K562 (cell line): ENCODE data around the gene PALMD. TPM values are rescaled to one million over a fixed set of nuclear protein-coding genes. Genes with fewer than 3 reads are reported as not detected.

Experiments
- PHB ChIP-seq: fragments of 250-450 bp; sonication (Bioruptor Pico); IDR thresholded peaks from 2 replicates; pipeline ENCODE4 v1.5.0; 2021
- SETDB1 ChIP-seq: IDR thresholded peaks from one replicate; pipeline ENCODE4 v1.6.1; 2012; ENCODE audit warnings: low read length, control low read depth, inconsistent platforms
- SRSF9 ChIP-seq: fragments of 200-400 bp; formaldehyde crosslinking; IDR thresholded peaks from 2 replicates; pipeline ENCODE4 v1.6.1; 2017; ENCODE audit warnings: low read depth, low read length, borderline replicate concordance
- VEZF1 ChIP-seq: fragments of 200-800 bp; sonication (Bioruptor generic); IDR thresholded peaks from 2 replicates; pipeline ENCODE4 v1.6.1; 2017; ENCODE audit warnings: missing genetic modification characterization, missing compliant biosample characterization
- XRCC5 ChIP-seq: fragments of 200-400 bp; formaldehyde crosslinking; IDR thresholded peaks from 2 replicates; pipeline ENCODE4 v1.6.1; 2017; ENCODE audit warnings: low read depth, mild to moderate bottlenecking, low read length
- ZBTB5 ChIP-seq: fragments of 450-650 bp; IDR thresholded peaks from 2 replicates; pipeline ENCODE4 v1.6.1; 2017; ENCODE audit warnings: antibody characterized with exemption
- ZNF184 ChIP-seq: sonication (generic); formaldehyde crosslinking; IDR thresholded peaks from 2 replicates; pipeline ENCODE4 v1.5.0; 2020; ENCODE audit warnings: missing genetic modification reagents
- ZNF277 ChIP-seq: fragments of 250-450 bp; sonication (Bioruptor Pico); IDR thresholded peaks from 2 replicates; pipeline ENCODE4 v1.8.0; 2022; ENCODE audit warnings: inconsistent platforms, mild to moderate bottlenecking, moderate library complexity, borderline replicate concordance
- polyA plus RNA-seq, 8 experiments: library from polyadenylated mRNA; depleted of rRNA in 4 of 8; stranded (reverse) in 5 of 8; unstranded in 3 of 8; fragments of >200 nt; fragmentation: Nextera tagmentation in 2 of 8; fragmentation: Illumina TruSeq in 1 of 8; extraction: Ambion mirVana in 2 of 8; extraction: Trizol in 1 of 8; gene quantifications; 2 replicates each; pipeline versions ENCODE4 v1.2.1 to v1.2.3, GENCODE V29; 2011 to 2014; ENCODE audit warnings: inconsistent platforms in 1 of 8, missing spikeins in 1 of 8
- total RNA-seq, 7 experiments: library from RNA; depleted of rRNA in 6 of 7; stranded (reverse); fragments of >200 nt in 6 of 7; fragmentation: Illumina TruSeq in 2 of 7; extraction: Trizol in 2 of 7; gene quantifications; 2 replicates each; pipeline versions ENCODE4 v1.2.1 to v1.2.3, GENCODE V29; 2011 to 2021; ENCODE audit warnings: low replicate concordance in 1 of 7

Gene PALMD
- total and polyA plus RNA-seq, 9 of the 15 experiments (the other 6 are each of a cell fraction or from before 2014, with no cell fraction given), result 2.7 to 13.5 (median 5.4) TPM

- TF ChIP-seq ZBTB5 (no peak), ZNF184 (CRISPR knock-in tag) (no peak), VEZF1 (CRISPR knock-in tag) (no peak), SETDB1 (no peak), SRSF9 (no peak), XRCC5 (no peak), PHB (CRISPR knock-in tag) (no peak), ZNF277 (CRISPR knock-in tag) (no peak)
These were observed 27.4 kb downstream of the PALMD start (continued) for GRCh38 chr1:99673315-99673714.
